Sigmoid colon (tissue), 7 donors: ENCODE results near the gene DNAJC12. TPM values are rescaled to one million over a fixed set of nuclear protein-coding genes. Genes with fewer than 3 reads are reported as not detected.

Experiments
- DNase-seq: peaks from one replicate; pipeline ENCODE4 v3.0.0-alpha.2; 2019
- H3K27ac ChIP-seq, 4 donors: fragments of 200-600 bp; sonication (generic); one replicate each; pipeline ENCODE4 v1.5.1; 2016 to 2019; ENCODE audit warnings: mild to moderate bottlenecking in 1 of 4
- H3K27me3 ChIP-seq, 3 donors: fragments of 200-600 bp; sonication (generic); one replicate each; pipeline ENCODE4 v1.5.1; 2019; ENCODE audit warnings: mild to moderate bottlenecking in 1 of 3
- H3K36me3 ChIP-seq, 4 donors: fragments of 200-600 bp; sonication (generic); one replicate each; pipeline ENCODE4 v1.5.1; 2016 to 2019
- H3K4me1 ChIP-seq, 4 donors: fragments of 200-600 bp; sonication (generic); one replicate each; pipeline ENCODE4 v1.5.1; 2017 to 2019
- H3K4me3 ChIP-seq, 4 donors: fragments of 200-600 bp; sonication (generic); one replicate each; pipeline ENCODE4 v1.5.1; 2017 to 2019; ENCODE audit warnings: mild to moderate bottlenecking in 2 of 4, moderate library complexity in 1 of 4
- H3K9me3 ChIP-seq, 4 donors: fragments of 200-600 bp in 3 of 4; sonication (generic) in 3 of 4; one replicate each; pipeline versions ENCODE4 v1.5.1 to v1.6.1; 2013 to 2019
- CTCF ChIP-seq, 4 experiments: fragments of 450-650 bp in 3 of 4; fragments of 200-600 bp in 1 of 4; IDR thresholded peaks; one replicate each; pipeline ENCODE4 v1.5.1; 2016 to 2019; ENCODE audit warnings: antibody characterized with exemption in 4 of 4, mild to moderate bottlenecking in 3 of 4, moderate library complexity in 2 of 4
- EP300 ChIP-seq, 4 donors: sonication (generic); formaldehyde crosslinking; IDR thresholded peaks; one replicate each; pipeline ENCODE4 v1.6.1; 2017; ENCODE audit warnings: antibody characterized with exemption in 4 of 4
- POLR2A ChIP-seq, 2 donors: fragments of 450-650 bp; IDR thresholded peaks; one replicate each; pipeline ENCODE4 v1.6.1; 2016; ENCODE audit warnings: antibody characterized with exemption in 2 of 2, mild to moderate bottlenecking in 2 of 2, moderate library complexity in 2 of 2
- POLR2AphosphoS5 ChIP-seq, 4 donors: sonication (generic); formaldehyde crosslinking; IDR thresholded peaks; one replicate each; pipeline ENCODE4 v1.6.1; 2017; ENCODE audit warnings: antibody characterized with exemption in 4 of 4
- WGBS, 2 donors: extraction: QIAGEN DNeasy Blood & Tissue Kit; methylation state at CpG; one replicate each; pipeline ENCODE4 v1.1.7; 2013; 5-methylcytosine and 5-hydroxymethylcytosine counted together
- intact Hi-C: fragments of 100-400 bp; cut with DNase I; formaldehyde crosslinking; loops from one replicate; pipeline ENCODE4 v1.15.1; 2023
- polyA plus RNA-seq, 3 donors: library from polyadenylated mRNA; stranded (reverse); fragments of 200-250 nt; gene quantifications; one replicate each; pipeline ENCODE4 v1.2.3, GENCODE V29; 2013
- total RNA-seq, 4 donors: library from RNA; depleted of rRNA; stranded (reverse); fragments of >200 nt; gene quantifications; one replicate each; pipeline ENCODE4 v1.1.0, GENCODE V29; 2016
- donor health status: healthy with polysubstance abuse.
- donor health status: Bipolar disorder and iron deficiency.
- donor health status: healthy.

DNAJC12 gene
- total and polyA plus RNA-seq, 7 donors, result 7.2 to 51.1 (median 12.1) TPM

GRCh38 chr10:67804395-67804678, 33.7 kb downstream of the DNAJC12 start:
- no peaks in the 10 kb centered on the region for H3K9me3 ChIP-seq
- no peak overlapping the region for H3K4me3 ChIP-seq
- H3K4me1 ChIP-seq, result no peaks in the 10 kb centered on the region
- TF ChIP-seq POLR2AphosphoS5 (IDR thresholded peaks at IDR 0.05) (no peak), EP300 (IDR thresholded peaks at IDR 0.05) (no peak), POLR2A (IDR thresholded peaks at IDR 0.05) (no peak), CTCF (IDR thresholded peaks at IDR 0.05) (no peak)
- intact Hi-C loops, result no loop called here
- H3K36me3 ChIP-seq, result peaks cover 0 to 3% (median 0%) of the 10 kb centered on the region in 4 donors
- H3K27me3 ChIP-seq, result no peaks in the 10 kb centered on the region
- no peak overlapping the region for H3K27ac ChIP-seq
- no peak for DNase-seq

- Histone ChIP-seq H3K4me3 (no peak overlapping the region), H3K36me3 (peaks cover 0 to 3% (median 0%) of the 10 kb centered on the region in 4 donors), H3K4me1 (no peaks in the 10 kb centered on the region), H3K27ac (no peak overlapping the region), H3K9me3 (no peaks in the 10 kb centered on the region), H3K27me3 (no peaks in the 10 kb centered on the region)
- WGBS, 2 donors, result 46 to 72% methylated on average over 3 of the region's 3 CpGs
- DNase-seq, result no peak
- intact Hi-C loops, result no loop called here
- TF ChIP-seq CTCF (IDR thresholded peaks at IDR 0.05) (no peak), EP300 (IDR thresholded peaks at IDR 0.05) (no peak), POLR2AphosphoS5 (IDR thresholded peaks at IDR 0.05) (no peak), POLR2A (IDR thresholded peaks at IDR 0.05) (no peak)
These were observed 34.2 kb downstream of the DNAJC12 start for GRCh38 chr10:67803588-67804394.

- TF ChIP-seq POLR2A (IDR thresholded peaks at IDR 0.05), result no peak
- TF ChIP-seq EP300 (IDR thresholded peaks at IDR 0.05), result no peak
- no peak for TF ChIP-seq POLR2AphosphoS5 (IDR thresholded peaks at IDR 0.05)
- H3K36me3 ChIP-seq, result peaks cover 0 to 3% (median 0%) of the 10 kb centered on the region in 4 donors
- no peaks in the 10 kb centered on the region for H3K9me3 ChIP-seq
- H3K4me1 ChIP-seq, result no peaks in the 10 kb centered on the region
- WGBS, 2 donors, result 23 to 57% methylated on average over 10 of the region's 10 CpGs
- no peak overlapping the region for H3K4me3 ChIP-seq
- H3K27me3 ChIP-seq, result no peaks in the 10 kb centered on the region
- H3K27ac ChIP-seq, result no peak overlapping the region
- intact Hi-C loops, result no loop called here
- DNase-seq, result no peak
These were observed 35.0 kb downstream of the DNAJC12 start for GRCh38 chr10:67802767-67803538.

GRCh38 chr10:67801118-67801517, 36.9 kb downstream of the DNAJC12 start:
- intact Hi-C loops, result no loop called here
- no peak for DNase-seq
- no peak overlapping the region for H3K4me3 ChIP-seq
- no peaks in the 10 kb centered on the region for H3K27me3 ChIP-seq
- no peak overlapping the region for H3K27ac ChIP-seq
- H3K4me1 ChIP-seq, result no peaks in the 10 kb centered on the region
- 93 to 94% methylated on average over 1 of the region's 1 CpG for WGBS, 2 donors
- TF ChIP-seq POLR2A (IDR thresholded peaks at IDR 0.05) (no peak), POLR2AphosphoS5 (IDR thresholded peaks at IDR 0.05) (no peak), CTCF (IDR thresholded peaks at IDR 0.05) (no peak), EP300 (IDR thresholded peaks at IDR 0.05) (no peak)
- peaks cover 0 to 3% (median 0%) of the 10 kb centered on the region in 4 donors for H3K36me3 ChIP-seq
- no peaks in the 10 kb centered on the region for H3K9me3 ChIP-seq

- Histone ChIP-seq H3K27me3 (no peaks in the 10 kb centered on the region), H3K9me3 (no peaks in the 10 kb centered on the region), H3K4me1 (no peaks in the 10 kb centered on the region), H3K36me3 (no peaks in the 10 kb centered on the region), H3K4me3 (no peak overlapping the region), H3K27ac (no peak overlapping the region)
- TF ChIP-seq EP300 (IDR thresholded peaks at IDR 0.05), result no peak
- TF ChIP-seq CTCF (IDR thresholded peaks at IDR 0.05), result no peak
- no peak for TF ChIP-seq POLR2A (IDR thresholded peaks at IDR 0.05)
- no peak for TF ChIP-seq POLR2AphosphoS5 (IDR thresholded peaks at IDR 0.05)
- WGBS, 2 donors, result 81 to 91% methylated on average over 3 of the region's 3 CpGs
- DNase-seq, result no peak
- intact Hi-C loops, result no loop called here
These were observed 43.0 kb downstream of the DNAJC12 start for GRCh38 chr10:67794909-67795460.
